Hematopoietic multipotent progenitor cell treated with erythropoietin and hydrocortisone succinate and interleukin-3 and kit ligand, for 4 days (in vitro differentiated cells): ENCODE results near the gene PEX14.
"Not testable (repeated sequence)": the region's sequence is repeated elsewhere in the genome, so short reads cannot be mapped to it uniquely, and the experiment has no call there.

Source experiments
- DNase-seq: peaks from one replicate; pipeline ENCODE4 v3.0.0-alpha.2; 2015

Gene PEX14

DNA sequence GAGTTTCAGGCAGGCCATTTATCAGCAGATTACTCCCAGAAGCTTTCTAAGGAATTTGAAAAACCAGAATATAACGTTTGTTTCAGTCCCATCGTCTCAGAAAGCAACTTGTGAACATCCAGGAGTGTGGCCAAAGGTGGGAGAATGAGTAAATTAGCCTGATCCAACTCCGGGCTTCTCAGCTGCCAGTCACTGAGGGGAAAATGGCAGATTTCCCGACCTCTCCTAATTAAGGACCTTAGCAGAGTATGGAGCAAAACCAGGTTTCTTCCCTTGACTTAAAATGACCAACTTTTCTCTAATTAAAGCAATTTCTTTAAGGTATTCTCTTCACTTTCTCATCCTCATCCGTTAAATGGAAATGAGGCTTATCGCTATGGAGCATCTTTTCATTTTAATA lies 23.9 kb upstream of the PEX14 start:
- DNase-seq: no peak

DNA sequence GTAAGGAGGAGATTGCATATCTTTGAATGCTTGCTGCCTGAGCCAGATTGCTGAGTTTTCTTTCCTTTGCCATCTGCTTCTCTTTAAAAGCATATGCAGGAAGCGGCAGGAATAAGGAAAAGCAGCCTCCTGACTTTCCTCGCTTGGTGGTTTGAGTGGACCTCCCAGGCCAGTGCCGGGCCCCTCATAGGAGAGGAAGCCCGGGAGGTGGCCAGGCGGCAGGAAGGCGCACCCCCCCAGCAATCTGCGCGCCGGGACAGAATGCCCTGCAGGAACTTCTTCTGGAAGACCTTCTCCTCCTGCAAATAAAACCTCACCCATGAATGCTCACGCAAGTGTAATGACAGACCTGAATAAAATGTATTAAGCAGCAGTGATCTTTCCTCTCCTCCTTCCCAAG lies 23.5 kb upstream of the PEX14 start:
- DNase-seq: no peak

DNA sequence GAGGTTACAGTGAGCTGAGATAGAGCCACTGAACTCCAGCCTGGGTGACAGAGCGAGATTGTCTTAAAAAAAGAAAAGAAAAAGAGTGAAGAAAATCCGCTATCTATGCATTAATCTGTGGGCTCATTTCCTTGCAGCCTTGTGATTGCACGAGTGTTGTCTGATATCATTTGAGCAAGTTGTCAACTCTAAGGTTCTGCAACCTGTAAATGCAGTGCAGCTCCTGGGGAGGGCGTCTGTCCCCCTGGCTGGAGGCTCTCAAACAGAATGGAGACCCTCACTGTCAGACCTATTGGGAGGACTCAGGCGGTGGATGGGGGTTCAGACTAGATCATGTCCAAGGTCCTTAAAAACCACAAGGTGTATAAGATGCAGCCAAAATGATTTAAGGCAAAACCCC lies 18.7 kb upstream of the PEX14 start:
- DNase-seq: peak; percentile 58

DNA sequence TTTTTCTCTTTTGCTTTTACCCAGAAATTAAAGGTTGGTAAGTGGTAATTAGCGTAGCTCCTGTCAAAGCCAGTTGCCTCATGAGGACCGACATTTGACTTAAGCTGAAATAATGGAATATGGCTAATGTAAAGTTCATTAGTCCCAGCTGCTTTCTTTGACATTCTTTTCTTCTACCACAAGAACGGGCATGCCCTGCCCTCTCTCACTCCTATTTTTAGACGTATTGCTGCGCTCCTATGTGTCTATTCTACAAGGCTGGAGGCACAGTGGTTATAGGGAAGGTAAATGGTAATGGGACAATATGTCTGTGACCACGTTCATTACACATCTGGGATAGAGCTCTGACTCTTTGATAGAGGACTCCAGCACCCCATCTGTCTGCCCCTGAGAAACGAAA lies 18.1 kb upstream of the PEX14 start:
- DNase-seq: no peak

DNA sequence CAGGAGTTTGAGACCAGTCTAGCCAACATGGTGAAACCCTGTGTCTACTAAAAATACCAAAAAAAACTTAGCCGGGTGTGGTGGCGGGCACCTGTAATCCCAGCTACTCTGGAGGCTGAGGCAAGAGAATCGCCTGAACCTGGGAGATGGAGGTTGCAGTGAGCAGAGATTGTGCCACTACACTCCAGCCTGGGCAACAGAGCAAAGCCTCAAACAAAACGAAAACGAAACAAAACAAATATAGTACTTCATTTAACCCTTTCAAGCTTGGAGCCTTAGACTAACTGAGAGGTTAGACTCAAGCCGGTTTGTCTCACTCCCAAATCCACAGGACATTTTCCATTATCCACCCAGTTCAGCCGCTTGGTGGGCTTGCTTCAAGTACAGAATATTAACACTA lies 17.3 kb upstream of the PEX14 start:
- DNase-seq: not testable (repeated sequence)

DNA sequence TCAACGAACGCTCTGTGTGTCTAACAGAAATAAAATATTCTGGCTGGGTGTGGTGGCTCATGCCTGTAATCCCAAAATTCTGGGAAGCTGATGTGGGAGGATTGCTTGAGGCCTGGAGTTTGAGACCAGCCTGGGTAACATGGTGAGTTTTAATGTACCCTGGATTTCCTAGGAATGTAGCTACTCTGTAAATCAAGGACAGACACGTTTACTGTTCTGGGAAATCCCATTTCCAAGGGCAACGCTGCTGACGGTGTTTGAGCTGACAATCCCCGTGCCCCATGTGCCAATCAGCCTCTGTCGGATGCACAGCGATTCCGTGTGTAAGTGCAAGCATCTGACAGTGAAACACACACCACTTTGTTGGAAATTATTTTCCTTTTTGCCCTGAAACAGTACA lies 16.9 kb upstream of the PEX14 start:
- no peak for DNase-seq

DNA sequence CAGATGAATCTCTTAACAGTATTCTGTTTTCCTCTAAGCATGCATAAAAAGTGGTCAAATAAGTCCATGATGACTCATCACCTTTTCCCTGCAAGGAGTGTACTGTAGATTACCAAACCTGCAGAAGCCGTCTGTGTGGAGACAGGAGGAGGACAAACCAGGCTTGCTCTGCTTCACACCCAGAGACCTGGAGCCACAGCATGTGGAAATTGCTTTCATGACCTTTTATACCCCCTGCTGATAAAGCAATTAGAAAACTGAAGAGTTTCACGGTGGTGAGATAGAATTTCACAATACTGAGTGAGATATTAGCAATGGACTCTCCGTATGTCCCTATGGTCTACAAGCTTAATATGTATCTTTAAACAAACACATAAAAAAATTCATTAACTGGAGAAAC lies 15.6 kb upstream of the PEX14 start:
- peak; percentile 83 for DNase-seq

DNA sequence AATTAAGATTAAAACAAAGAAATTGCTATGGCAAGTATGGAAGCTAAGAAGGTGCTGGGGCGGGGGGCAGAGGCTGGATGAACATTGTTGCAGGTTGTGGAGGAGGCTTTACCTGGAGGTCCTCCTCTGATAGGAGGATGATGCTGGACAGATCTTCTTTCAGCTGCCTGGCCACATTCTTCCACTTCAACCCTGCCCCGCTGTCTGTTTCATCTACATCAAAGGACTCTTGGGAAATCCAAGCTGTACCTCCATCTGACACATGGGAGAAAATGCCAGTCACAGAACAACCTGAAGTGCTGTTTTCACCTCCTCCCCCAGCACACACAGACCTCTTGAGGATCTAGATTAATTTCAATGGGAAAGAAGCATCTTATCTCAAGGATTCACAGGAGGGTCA lies 7.7 kb upstream of the PEX14 start:
- no peak for DNase-seq

DNA sequence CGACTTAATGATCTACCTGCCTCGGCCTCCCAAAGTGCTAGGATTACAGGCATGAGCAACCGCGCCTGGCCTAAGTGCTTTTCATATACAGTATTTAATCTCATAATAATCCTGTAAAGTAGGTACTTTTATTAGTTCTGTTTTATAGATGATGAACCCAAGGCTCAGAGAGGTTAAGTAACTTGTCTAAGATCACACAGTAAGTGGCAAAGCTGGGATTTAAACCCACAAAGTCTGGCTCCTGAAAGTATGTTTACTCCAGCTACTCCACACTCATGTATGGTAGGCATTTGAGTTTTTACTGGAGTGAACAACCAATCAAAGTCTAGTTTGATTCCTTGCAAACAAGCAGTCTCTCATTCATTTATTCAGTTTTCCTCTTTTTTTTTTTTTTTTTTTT lies 4.7 kb upstream of the PEX14 start:
- no peak for DNase-seq

DNA sequence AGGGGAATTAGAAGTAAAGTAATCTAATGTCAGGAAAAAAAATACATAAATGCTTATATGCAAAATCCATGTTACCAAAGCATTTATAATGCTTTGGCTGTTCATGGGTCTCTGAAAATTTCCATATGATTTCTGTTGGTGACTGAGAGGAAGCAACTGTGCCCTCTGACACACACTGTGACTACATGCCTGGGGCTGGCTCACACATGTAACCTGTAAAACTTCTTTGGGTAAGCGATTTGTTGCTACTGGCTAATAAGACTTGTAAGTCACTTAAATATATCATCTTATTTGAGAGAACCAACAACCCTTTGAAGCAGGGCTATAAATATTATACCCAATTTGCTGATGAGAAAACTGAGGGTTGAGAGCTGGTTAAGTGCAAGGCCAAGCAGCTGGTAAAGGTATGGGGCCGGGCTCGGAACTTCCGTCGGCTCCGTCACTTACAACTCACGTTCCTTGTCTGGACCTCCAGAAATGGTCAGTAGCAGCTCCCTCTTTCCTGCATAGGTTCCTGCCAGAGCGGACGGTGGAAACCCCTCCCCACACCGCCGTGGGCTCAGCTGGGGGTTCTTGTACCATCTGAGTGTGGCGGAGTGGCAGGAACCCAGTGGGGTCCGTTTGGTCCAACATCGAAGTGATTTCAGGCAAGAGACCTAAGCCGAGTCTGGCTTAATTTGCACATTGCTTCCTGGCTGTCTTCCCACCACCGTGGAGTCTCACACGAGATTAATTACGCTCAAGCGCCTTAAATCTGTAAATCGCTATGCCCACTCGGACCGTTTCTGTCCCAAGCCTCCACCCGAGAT lies 3.1 kb upstream of the PEX14 start:
- DNase-seq: no peak

DNA sequence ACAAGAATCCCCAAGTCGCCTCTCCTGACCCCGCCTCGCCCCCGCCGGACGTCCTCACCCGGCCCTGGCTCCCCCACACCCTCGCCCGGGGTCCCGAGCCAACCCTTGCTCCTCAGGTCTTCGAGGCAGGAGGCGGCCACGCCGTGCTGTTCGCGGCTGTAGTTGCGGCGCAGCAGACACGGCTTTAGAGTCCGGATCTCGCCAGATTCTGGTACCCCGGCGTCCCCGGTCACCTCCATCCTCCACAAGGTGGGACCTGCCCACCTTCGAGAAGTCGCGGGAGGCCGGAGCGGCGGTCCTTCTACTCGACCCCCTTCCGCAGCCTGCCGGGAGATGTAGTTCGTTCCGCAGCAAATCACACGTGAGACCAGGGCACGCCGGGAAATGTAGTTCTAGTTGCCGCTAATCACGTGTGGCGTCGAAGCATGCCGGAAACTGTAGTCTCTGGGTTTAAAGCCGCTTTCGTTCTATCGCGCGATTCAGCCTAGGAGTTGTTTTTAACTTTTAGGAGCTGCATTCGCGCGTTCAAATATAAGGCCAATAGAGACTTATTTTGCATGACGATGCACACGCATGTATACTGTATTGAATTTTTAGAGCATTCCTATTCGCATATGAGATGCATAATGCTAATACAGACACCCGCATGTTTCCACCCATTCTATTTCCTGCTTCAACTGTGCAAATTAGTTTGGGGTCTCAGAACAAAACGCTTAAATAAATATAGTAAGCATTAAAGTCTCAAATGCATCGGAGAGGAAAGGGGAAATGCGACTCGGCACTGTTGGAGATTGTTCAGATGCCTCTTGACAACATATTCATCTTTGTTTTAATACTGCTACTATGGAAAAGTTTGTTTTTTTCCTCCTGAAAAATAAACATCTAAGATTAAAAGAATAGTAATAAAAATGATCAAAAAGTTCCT lies 2.3 kb upstream of the PEX14 start, which contains the start of gene DFFA:
Gene DFFA (minus strand): TSS at position 310 of the 925 bp plus-strand sequence. CDS start 71 bp downstream, at position 239.
- peak; percentile 99 for DNase-seq

DNA sequence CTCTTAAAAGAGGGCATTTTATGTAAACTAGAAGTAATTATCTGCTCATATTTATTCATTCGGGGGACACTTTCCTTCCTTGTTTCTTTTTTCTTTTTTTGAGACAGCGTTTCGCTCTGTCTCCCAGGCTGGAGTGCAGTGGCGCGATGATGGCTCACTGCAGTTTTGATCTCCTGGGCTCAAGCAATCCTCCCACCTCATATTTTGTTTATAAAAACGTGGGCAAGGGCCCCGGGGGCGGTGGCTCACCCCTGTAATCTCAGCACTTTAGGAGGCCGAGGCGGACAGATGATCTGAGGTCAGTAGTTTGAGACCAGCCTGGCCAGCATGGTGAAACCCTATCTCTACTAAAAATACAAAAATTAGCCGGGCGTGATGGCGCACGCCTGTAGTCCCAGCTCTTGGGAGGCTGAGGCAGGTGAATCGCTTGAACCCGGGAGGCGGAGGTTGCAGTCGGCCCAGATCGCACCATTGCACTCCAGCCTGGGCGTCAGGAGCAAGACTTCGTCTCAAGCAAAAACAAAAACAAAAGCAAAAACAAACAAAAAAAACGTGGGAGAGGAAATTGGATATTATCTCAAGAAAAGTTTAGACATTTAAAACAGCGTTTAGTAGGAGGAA lies 1.5 kb upstream of the PEX14 start:
- DNase-seq: no peak

DNA sequence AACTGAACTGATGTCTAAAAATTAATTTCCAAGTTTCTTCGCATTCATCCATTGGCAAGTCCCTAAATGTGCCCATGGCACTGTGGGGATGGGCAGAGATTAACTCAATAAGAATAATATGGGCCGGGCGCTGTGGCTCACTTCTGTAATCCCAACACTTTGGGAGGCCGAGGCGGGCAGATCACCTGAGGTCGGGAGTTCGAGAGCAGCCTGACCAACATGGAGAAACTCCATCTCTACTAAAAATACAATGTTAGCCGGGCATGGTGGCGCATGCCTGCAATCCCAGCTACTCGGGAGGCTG lies 489 bp upstream of the PEX14 start:
- DNase-seq: not testable (repeated sequence)

DNA sequence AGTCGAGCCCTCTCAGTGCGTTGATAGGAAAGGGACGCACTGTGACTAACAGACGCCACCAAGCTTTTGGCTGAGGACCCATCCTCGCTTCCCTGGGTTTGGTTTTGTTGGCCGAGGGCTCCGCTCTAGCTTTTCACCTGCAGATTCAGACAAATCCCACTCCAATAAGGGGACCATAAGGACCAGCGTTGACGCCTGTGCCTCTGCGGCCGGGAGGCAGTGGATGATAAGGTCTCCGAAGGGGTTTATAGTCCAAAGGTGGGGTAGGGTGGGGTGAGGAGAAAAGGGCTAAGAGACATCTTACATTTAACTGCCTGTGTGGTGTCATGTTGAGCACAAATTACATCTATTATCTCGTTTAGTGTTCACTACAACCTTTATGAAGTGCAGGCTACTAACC lies 760 bp downstream of the PEX14 start:
- DNase-seq: peak; percentile 23

DNA sequence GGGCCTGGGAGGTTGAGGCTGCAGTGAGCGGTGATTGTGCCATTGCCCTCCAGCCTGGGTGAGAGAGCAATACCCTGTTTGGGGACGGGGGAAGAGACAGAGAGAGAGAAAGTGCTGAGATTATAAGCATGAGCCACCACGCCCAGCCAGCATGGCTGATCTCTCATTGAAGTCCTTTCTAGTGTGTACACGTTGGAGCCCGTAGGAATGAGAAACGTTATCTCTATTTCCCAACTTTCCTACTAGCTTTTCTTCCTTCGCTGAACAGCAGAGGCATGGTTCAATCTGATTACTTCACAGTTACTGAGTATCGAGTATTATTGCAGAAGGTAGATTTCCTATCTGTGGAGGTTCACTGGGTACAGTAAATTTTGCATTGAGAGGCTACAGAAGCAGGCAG lies 4.5 kb downstream of the PEX14 start:
- no peak for DNase-seq

DNA sequence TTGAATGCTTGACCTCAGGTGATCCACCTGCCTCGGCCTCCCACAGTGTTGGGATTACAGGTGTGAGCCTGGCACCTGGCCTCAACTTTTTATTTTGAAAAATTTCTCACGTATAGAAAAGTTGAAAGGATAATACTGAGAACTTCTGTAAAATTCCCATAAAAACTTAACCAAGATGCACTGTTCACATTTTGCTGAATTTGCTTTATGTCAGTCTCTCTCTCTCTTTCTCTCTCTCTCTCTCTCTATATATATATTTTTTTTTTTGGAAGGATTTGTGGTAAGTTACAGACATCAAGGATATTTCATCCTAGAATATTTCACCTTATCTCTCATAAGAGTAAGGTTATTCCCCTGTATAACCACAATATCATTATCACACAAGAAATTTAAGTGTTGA lies 5.9 kb downstream of the PEX14 start:
- DNase-seq: no peak

DNA sequence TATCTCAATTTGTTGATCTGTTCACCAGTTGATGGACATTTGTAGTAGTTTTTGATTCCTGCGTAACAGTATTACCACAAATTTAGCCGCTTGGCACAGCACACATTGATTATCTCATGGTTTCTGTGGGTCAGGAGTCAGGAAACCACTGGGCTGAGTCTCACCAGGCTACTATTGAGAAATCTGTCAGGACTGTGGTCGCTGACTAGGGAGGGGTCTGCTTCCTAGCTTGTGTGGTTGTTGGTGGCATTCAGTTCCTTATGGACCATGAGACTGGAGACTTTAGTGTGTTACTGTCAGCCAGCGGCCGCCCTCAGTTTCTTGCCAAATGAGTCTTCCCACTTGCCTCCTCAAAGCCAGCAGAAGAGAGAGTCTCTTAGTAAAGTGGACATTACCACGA lies 9.8 kb downstream of the PEX14 start:
- DNase-seq: peak; percentile 71

DNA sequence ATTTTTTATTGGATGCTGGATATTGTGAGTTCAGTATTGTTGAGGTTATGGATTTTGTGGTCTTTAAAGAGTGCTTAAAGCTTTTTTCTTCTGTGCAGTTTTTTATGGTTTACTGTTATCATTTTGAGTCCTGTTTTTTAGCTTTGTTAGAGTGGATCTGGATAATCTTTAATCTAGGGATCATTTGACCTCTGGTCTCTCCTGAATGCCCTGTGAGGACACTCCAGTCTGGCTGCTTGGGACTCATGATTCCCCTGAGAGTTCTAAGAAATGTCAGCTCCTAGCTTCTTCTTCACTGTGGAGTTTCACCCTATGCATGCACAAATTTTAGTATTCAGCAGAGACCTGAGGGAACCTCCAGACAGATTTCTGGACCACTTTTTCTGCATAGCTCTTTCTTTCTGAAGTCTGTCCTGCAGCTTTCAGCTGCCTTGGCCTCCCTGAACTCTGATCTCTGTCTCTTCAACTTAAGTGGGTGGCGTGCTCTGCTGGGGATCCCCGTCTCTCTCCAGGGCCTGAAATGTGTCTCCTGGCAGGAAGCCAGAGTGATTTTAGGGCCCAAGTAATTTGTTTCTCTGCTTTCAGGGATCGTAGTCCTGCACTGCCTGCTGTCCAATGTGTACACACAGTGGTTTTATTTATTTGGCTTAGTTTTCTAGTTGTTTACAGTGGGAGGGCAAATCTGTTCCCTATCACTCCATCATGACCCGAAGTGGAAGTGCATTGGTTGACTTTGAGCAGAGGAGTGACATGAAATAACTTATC lies 14.7 kb downstream of the PEX14 start:
- DNase-seq: no peak

DNA sequence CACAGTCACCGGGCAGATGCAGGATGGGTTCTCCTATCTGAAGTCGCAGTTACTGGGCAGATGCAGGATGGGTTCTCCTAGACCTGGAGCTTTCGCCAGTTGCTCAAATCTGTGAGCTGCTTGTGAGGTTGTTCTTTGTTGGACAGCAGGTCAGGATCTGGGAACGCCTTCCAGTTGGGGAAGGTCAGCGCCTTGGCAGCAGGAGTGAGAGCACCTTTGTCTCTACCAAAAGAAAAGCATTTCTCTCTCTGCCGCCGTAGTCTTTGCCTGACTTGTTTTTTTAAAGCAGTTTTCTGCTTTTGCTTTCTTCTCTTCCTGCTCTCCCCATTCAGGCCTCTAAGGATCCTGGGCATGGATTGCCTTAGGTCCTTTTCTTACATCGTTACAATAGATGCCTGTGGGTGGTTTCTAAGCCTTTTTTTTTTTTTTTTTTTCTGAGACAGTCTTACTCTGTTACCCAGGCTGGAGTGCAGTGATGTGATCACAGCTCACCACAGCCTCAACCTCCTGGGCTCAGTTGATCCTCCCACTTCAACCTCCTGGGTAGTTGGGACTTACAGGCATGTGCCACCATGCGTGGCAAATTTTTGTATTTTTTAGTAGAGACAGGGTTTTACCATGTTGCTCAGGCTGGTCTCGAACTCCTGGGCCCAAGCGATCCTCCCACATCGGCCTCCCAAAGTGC lies 15.7 kb downstream of the PEX14 start:
- DNase-seq: no peak

DNA sequence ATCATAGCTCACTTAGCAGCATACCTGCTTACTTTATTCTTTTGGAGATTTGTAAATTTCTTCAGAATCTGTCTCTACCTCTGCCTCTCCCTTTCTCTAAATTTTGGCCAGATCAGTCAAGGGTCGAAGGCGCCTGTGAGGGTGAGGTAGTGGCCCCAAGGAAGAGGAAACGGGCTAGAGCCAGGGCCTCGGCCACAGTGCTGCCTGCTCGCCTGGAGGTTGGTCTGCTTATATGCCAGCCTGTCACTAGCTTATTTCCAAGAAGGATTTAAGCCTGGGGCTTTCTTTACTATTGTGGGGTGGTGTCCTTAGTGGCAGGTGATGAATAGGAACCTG lies 19.6 kb downstream of the PEX14 start:
- DNase-seq: no peak

DNA sequence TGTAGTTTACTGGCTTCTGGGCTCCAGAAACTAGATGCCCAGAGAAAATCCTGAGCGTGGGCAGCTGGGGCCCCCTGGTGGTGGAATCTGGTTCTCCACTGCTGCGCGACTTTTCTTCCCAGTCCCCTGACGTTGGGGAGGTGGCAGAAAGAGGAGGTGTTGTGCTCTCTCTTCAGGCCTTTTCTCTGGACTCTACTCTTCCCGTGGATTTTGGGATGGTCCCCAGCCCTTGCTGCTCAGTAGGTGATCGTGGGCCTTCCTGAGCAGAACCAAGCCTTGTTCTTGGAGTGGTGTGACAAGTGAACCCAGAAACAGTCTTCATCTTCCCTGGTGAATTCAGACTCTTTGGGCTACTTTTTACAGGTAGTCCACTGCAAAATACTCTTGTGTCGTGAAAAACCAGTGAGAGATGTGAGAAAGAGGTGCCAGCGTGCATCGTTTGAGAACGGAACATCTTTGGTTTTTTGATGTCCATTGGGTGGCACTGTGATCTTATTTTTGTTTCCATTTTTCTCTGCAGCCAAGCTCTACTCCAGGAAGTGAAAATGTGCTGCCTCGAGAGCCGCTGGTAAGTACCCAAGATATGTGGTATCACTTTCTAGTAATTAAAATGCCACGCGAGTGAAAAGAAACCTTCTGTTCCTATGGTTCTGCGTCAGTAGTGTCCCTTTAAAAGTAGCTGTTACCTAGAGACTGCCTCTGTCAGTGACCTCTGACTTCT lies 20.2 kb downstream of the PEX14 start:
- DNase-seq: peak; percentile 91

DNA sequence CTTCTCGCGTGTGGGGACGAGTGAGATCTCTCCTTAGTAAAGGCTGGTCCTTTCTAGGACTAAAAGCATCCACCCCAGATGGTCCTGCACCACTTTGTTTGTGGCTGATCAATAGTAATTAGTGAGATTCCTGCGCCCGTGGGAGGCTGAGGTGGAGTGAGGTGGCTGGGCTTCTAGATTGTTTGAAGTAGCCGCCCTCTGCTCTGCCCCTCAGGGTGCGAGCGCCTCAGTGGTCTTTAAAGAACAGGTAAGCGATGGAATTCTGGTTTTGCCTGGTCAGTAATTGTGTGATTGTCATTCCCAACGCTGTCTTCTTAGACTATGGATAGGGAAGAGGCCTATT lies 20.7 kb downstream of the PEX14 start:
- DNase-seq: no peak
